ENCODE results near the gene B3GNT9.

DNA sequence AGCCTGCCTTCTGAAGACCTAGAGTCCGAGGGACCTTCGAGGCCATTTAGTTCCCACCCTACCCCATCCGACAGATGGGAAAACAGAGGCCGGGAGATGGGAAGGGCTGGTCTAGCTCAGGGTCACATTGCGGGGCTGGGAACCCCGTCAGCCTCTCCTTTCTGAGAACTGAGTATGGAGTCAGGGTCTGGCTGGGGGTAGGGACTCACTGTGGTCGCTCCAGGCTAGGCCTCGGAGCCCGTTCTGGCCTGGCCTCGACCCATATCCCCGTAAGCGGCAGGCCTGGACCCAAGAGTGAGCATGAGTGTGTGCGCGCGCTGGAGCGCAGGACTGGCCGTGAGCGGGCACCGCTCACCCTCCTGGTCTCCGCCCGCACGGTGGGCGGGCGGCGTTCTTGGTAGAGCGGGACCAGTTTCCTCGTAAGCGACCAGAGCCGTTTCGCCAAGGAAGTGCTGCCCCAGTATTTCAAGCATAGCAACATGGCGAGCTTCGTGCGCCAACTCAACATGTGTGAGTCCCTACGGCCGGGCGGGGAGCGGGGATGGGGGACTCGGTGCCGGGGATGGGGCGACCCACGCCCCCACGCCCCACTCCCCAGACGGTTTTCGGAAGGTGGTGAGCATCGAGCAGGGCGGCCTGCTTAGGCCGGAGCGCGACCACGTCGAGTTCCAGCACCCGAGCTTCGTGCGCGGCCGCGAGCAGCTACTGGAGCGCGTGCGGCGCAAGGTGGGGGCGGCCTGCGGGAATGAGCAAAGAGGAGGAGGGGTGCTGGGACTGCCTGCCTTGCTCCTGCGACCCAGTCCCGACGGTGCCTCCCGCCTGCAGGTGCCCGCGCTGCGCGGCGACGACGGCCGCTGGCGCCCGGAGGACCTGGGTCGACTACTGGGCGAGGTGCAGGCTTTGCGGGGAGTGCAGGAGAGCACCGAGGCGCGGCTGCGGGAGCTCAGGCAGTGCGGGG is 14.6 kb upstream of the B3GNT9 start:
- TF ChIP-seq CTCF (IDR thresholded peaks at IDR 0.05), result no peak
- no peak for TF ChIP-seq POLR2AphosphoS5 (IDR thresholded peaks at IDR 0.05; ENCODE audit: low read depth, low read length)
- TF ChIP-seq, protein P1, sequence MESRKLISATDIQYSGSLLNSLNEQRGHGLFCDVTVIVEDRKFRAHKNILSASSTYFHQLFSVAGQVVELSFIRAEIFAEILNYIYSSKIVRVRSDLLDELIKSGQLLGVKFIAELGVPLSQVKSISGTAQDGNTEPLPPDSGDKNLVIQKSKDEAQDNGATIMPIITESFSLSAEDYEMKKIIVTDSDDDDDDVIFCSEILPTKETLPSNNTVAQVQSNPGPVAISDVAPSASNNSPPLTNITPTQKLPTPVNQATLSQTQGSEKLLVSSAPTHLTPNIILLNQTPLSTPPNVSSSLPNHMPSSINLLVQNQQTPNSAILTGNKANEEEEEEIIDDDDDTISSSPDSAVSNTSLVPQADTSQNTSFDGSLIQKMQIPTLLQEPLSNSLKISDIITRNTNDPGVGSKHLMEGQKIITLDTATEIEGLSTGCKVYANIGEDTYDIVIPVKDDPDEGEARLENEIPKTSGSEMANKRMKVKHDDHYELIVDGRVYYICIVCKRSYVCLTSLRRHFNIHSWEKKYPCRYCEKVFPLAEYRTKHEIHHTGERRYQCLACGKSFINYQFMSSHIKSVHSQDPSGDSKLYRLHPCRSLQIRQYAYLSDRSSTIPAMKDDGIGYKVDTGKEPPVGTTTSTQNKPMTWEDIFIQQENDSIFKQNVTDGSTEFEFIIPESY (IDR thresholded peaks at IDR 0.05; ENCODE audit: borderline replicate concordance, low read depth), result no peak
- TF ChIP-seq SMC3 (IDR thresholded peaks at IDR 0.05; ENCODE audit: low read depth, low read length), result no peak
- TF ChIP-seq EP300 (IDR thresholded peaks at IDR 0.05; ENCODE audit: borderline replicate concordance in 1 of 2, low read depth in 1 of 2, low read length in 1 of 2), result no peak
- no peak for TF ChIP-seq GABPA (IDR thresholded peaks at IDR 0.05; ENCODE audit: low read depth)
- no peak for TF ChIP-seq JUND (IDR thresholded peaks at IDR 0.05)
- no peak for TF ChIP-seq RXRA (IDR thresholded peaks at IDR 0.05; ENCODE audit: borderline replicate concordance, low read depth)

Measured in SK-N-SH (cell line).